ENCODE measurements around the gene MMP2. TPM values are rescaled to one million over a fixed set of nuclear protein-coding genes. Genes with fewer than 3 reads are reported as not detected.

MMP2 gene
- total RNA-seq, 1 experiment from 2014 or later: 1.5 TPM

GRCh38 chr16:55491691-55492090 is 12.7 kb downstream of the MMP2 start (continued):
- TF ChIP-seq YY1 (IDR thresholded peaks at IDR 0.05; ENCODE audit: extremely low read depth, insufficient replicate concordance, low read depth, low read length): no peak
- no peak for TF ChIP-seq CBX3 (IDR thresholded peaks at IDR 0.05; ENCODE audit: low read depth)
- TF ChIP-seq EGR1 (IDR thresholded peaks at IDR 0.05; ENCODE audit: low read depth): no peak
- no peak for TF ChIP-seq EZH2 (IDR thresholded peaks at IDR 0.05)
- no peak for TF ChIP-seq SP1 (IDR thresholded peaks at IDR 0.05; ENCODE audit: low read depth)

- Histone ChIP-seq H3K4me1 (ENCODE audit: control insufficient read depth in 1 of 2, insufficient read depth in 2 of 2, low read length in 2 of 2) (no peaks in the 10 kb centered on the region), H3K9me3 (ENCODE audit: control insufficient read depth in 1 of 2, insufficient read depth in 1 of 2, low read depth in 1 of 2, low read length in 2 of 2) (no peaks in the 10 kb centered on the region), H2AFZ (ENCODE audit: low read depth, low read length, poor library complexity, severe bottlenecking) (no peak overlapping the region), H3K9me2 (ENCODE audit: insufficient read depth) (no peaks in the 10 kb centered on the region), H3K4me3 (replicated peaks in 1 of 2; ENCODE audit: low read depth in 1 of 2, low read length in 2 of 2) (no peak overlapping the region), H3K27me3 (ENCODE audit: insufficient read depth, low read length) (0 out of 2 replicates have a peak, but pooled peaks cover 2% of the 10 kb centered on the region), H3K79me2 (ENCODE audit: insufficient read depth, low read length) (no peaks in the 10 kb centered on the region), H3K36me3 (ENCODE audit: control insufficient read depth in 1 of 2, insufficient read depth in 2 of 2, low read length in 2 of 2) (no peaks in the 10 kb centered on the region), H4K20me1 (ENCODE audit: insufficient read depth) (no peaks in the 10 kb centered on the region), H3K27ac (ENCODE audit: low read depth, low read length) (no peak overlapping the region), H3K4me2 (ENCODE audit: low read length) (no peak overlapping the region), H3K9ac (ENCODE audit: low read length) (no peak overlapping the region)
- ATAC-seq (no peak), DNase-seq (ENCODE audit: low read depth, low spot score) (no peak)
- TF ChIP-seq POLR2A (IDR thresholded peaks at IDR 0.05; ENCODE audit: borderline replicate concordance, extremely low read depth, insufficient read depth, insufficient read length): no peak
- TF ChIP-seq EGR1 (IDR thresholded peaks at IDR 0.05; ENCODE audit: low read depth): no peak
- no peak for TF ChIP-seq EZH2phosphoT487 (IDR thresholded peaks at IDR 0.05; ENCODE audit: borderline replicate concordance)
- TF ChIP-seq TCF7L2 (IDR thresholded peaks at IDR 0.05; ENCODE audit: borderline replicate concordance, extremely low read depth, insufficient read depth, insufficient read length): no peak
- no peak for TF ChIP-seq REST (IDR thresholded peaks at IDR 0.05; ENCODE audit: low read depth)
- no peak for TF ChIP-seq ELF1 (IDR thresholded peaks at IDR 0.05; ENCODE audit: borderline replicate concordance, low read depth)
- TF ChIP-seq SIN3A (IDR thresholded peaks at IDR 0.05; ENCODE audit: low read depth): no peak
- TF ChIP-seq ZBTB33 (IDR thresholded peaks at IDR 0.05; ENCODE audit: extremely low read depth, insufficient replicate concordance, low read length): no peak
- no peak for TF ChIP-seq ZFX (IDR thresholded peaks at IDR 0.05)
- no peak for TF ChIP-seq SRF (IDR thresholded peaks at IDR 0.05; ENCODE audit: low read depth)
- no peak for TF ChIP-seq ZNF274 (IDR thresholded peaks at IDR 0.05; ENCODE audit: low read depth, low read length)
- no peak for TF ChIP-seq ATF3 (IDR thresholded peaks at IDR 0.05)
- no peak for TF ChIP-seq CBX3 (IDR thresholded peaks at IDR 0.05; ENCODE audit: low read depth)
- intact Hi-C loops (cut with micrococcal nuclease): no loop called here
- ChIA-PET RAD21 (ENCODE audit: low non-redundant PET in 1 of 2, low total read pairs in 2 of 2, uncharacterized antibody in 2 of 2, unreplicated experiment in 2 of 2) (no interaction called here), POLR2A (no interaction called here), CTCF (no interaction called here)
- BruUV-seq (replicated peaks): no TSS peak
Observed at GRCh38 chr16:55492756-55493380, 13.9 kb downstream of the MMP2 start.
